Measurements from ENCODE around the gene DCHS2.

Gene DCHS2

GRCh38 chr4:154414796-154415195, 76.8 kb downstream of the DCHS2 start:
- TF ChIP-seq, protein P1, sequence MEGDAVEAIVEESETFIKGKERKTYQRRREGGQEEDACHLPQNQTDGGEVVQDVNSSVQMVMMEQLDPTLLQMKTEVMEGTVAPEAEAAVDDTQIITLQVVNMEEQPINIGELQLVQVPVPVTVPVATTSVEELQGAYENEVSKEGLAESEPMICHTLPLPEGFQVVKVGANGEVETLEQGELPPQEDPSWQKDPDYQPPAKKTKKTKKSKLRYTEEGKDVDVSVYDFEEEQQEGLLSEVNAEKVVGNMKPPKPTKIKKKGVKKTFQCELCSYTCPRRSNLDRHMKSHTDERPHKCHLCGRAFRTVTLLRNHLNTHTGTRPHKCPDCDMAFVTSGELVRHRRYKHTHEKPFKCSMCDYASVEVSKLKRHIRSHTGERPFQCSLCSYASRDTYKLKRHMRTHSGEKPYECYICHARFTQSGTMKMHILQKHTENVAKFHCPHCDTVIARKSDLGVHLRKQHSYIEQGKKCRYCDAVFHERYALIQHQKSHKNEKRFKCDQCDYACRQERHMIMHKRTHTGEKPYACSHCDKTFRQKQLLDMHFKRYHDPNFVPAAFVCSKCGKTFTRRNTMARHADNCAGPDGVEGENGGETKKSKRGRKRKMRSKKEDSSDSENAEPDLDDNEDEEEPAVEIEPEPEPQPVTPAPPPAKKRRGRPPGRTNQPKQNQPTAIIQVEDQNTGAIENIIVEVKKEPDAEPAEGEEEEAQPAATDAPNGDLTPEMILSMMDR (IDR thresholded peaks at IDR 0.05; ENCODE audit: low read depth, low read length): no peak
- no peak for DNase-seq (ENCODE audit: low read depth in 2 of 2)
- no peak overlapping the region for H3K4me3 ChIP-seq (replicated peaks in 1 of 2; ENCODE audit: low read depth in 2 of 2, low read length in 2 of 2)

DNA sequence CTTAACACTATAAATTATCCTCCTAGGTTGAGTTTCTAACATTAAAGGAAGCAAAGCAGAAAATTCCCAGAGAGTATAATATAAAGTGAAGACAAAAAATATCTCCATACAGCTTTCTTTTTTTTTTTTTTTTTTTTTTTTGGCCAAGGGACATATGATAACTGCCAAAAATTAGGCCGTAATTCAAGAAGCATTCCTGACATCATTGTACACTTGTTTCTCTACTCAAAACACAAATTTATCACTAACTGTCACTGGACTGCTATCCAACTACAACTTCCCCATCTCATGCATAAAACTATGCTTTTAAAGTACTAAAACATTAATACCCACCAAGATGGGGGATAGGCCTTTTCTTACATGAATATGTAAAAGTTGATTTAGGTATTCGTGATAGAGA, 77.2 kb downstream of the DCHS2 start:
- no peak for DNase-seq (ENCODE audit: low read depth in 2 of 2)
- TF ChIP-seq, protein P1 (IDR thresholded peaks at IDR 0.05; ENCODE audit: low read depth, low read length): no peak
- no peak overlapping the region for H3K4me3 ChIP-seq (replicated peaks in 1 of 2; ENCODE audit: low read depth in 2 of 2, low read length in 2 of 2)

GRCh38 chr4:154407443-154407842, 84.2 kb downstream of the DCHS2 start:
- TF ChIP-seq, protein P1 (IDR thresholded peaks at IDR 0.05; ENCODE audit: low read depth, low read length): no peak
- no peak overlapping the region for H3K4me3 ChIP-seq (replicated peaks in 1 of 2; ENCODE audit: low read depth in 2 of 2, low read length in 2 of 2)
- DNase-seq (ENCODE audit: low read depth in 2 of 2): no peak

- no peak overlapping the region for H3K4me3 ChIP-seq (replicated peaks in 1 of 2; ENCODE audit: low read depth in 2 of 2, low read length in 2 of 2)
- TF ChIP-seq, protein P1 (IDR thresholded peaks at IDR 0.05; ENCODE audit: low read depth, low read length): no peak
- no peak for DNase-seq (ENCODE audit: low read depth in 2 of 2)
These were observed 85.4 kb downstream of the DCHS2 start for GRCh38 chr4:154406018-154406795.

- peak; percentile 27 to 45 for DNase-seq (ENCODE audit: low read depth in 2 of 2)
- H3K4me3 ChIP-seq (replicated peaks in 1 of 2; ENCODE audit: low read depth in 2 of 2, low read length in 2 of 2): no peak overlapping the region
- TF ChIP-seq, protein P1 (IDR thresholded peaks at IDR 0.05; ENCODE audit: low read depth, low read length): peak; percentile 24
These were observed 92.2 kb downstream of the DCHS2 start for GRCh38 chr4:154399259-154399974.

GRCh38 chr4:154390324-154390723, 101.3 kb downstream of the DCHS2 start:
- H3K4me3 ChIP-seq (replicated peaks in 1 of 2; ENCODE audit: low read depth in 2 of 2, low read length in 2 of 2): no peak overlapping the region
- TF ChIP-seq, protein P1 (IDR thresholded peaks at IDR 0.05; ENCODE audit: low read depth, low read length): no peak
- DNase-seq (ENCODE audit: low read depth in 2 of 2): no peak
